ENCODE results near the gene UBE2O.

Gene UBE2O

DNA sequence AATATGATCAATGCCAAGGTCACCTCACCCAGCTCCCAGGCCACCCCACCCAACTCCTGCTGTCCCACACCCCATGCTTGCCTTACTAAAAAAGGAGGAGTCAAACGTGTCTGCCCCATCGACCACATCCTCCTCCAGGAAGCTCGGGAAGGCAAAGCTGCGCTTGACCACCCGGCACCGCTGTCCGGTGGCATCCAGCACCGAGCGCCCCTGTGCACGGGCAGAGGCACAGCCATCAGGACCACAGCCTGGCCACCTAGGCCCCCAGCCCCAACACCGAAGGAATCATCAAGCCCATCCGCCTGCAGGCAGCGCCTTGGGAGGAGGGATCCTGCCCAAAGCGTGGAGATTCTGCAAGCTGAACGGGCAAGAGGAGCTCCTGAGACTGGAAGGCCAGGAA, 24.6 kb upstream of the UBE2O start:
- no peak overlapping the region for H3K27ac ChIP-seq
- no peak overlapping the region for H3K4me3 ChIP-seq
- DNase-seq (ENCODE audit: low spot score): no peak
- TF ChIP-seq, protein P1, sequence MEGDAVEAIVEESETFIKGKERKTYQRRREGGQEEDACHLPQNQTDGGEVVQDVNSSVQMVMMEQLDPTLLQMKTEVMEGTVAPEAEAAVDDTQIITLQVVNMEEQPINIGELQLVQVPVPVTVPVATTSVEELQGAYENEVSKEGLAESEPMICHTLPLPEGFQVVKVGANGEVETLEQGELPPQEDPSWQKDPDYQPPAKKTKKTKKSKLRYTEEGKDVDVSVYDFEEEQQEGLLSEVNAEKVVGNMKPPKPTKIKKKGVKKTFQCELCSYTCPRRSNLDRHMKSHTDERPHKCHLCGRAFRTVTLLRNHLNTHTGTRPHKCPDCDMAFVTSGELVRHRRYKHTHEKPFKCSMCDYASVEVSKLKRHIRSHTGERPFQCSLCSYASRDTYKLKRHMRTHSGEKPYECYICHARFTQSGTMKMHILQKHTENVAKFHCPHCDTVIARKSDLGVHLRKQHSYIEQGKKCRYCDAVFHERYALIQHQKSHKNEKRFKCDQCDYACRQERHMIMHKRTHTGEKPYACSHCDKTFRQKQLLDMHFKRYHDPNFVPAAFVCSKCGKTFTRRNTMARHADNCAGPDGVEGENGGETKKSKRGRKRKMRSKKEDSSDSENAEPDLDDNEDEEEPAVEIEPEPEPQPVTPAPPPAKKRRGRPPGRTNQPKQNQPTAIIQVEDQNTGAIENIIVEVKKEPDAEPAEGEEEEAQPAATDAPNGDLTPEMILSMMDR (IDR thresholded peaks at IDR 0.05): no peak

GRCh38 chr17:76476736-76477135, 23.8 kb upstream of the UBE2O start:
- H3K27ac ChIP-seq: no peak overlapping the region

DNA sequence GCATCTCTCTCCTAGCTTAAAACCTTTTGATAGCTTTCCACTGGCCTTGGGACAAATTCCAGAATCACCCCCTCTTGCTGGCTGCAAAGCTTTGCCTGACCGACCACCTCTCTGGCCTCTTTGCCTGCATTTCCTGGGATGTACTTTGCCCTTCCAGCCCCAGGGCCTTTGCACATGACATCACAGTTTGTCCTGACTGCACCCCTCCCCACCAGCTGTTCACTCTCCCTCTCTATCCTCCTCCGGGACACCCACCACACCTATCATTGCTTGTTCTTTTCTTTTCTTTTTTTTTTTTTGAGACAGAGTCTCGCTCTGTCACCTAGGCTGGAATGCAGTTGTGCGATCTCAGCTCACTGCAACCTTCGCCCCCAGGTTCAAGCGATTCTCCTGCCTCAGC, 22.4 kb upstream of the UBE2O start:
- no peak overlapping the region for H3K4me3 ChIP-seq
- H3K27ac ChIP-seq: no peak overlapping the region
- no peak for DNase-seq (ENCODE audit: low spot score)
- TF ChIP-seq, protein P1 (IDR thresholded peaks at IDR 0.05): no peak

More at GRCh38 chr17:76476736-76477135, 23.8 kb upstream of the UBE2O start:
- H3K4me3 ChIP-seq: no peak overlapping the region
- DNase-seq (ENCODE audit: low spot score): no peak
- TF ChIP-seq, protein P1 (IDR thresholded peaks at IDR 0.05): no peak

DNA sequence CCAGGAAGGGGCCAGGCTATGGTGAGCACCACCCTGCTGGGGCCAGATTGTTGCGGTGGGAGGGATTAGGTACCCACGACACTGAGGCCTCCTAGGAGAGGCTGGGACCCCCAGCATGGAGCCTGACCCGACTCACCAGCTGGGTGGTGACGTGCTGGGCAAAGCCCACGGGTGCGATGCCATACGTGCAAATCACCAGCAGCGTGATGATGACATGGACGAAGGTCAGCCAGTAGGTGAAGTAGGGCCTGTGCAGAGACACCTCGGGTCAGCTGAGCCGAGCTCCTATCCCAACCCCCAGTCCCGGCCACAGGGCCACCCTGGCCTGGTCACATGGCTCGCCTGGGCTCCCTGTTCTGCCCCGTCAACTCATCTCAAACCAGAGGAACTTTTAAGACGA, 21.9 kb upstream of the UBE2O start:
- no peak overlapping the region for H3K27ac ChIP-seq
- no peak for DNase-seq (ENCODE audit: low spot score)
- H3K4me3 ChIP-seq: no peak overlapping the region
- TF ChIP-seq, protein P1 (IDR thresholded peaks at IDR 0.05): no peak

DNA sequence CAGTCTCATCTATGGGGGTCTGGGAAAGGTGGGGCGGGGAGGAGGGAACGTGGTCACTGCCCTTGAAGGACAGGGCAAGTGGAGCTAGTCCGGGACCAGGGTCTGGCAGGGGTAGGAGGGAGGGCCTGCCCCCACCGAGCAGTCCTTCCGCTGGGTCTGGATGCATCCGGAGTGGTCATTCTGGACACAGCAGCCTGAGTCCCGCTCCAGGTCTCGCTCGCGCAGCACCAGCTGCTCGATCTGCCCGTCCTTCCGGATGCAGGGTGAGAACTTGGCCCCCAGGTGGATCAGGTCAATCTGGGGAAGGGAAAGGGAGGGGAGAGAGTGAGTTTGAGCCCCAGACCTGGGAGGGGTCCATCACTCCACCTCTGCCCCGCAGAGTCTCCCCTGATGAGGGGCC, 21.3 kb upstream of the UBE2O start:
- Histone ChIP-seq H3K27ac (no peak overlapping the region), H3K4me3 (no peak overlapping the region)
- TF ChIP-seq, protein P1 (IDR thresholded peaks at IDR 0.05): no peak
- DNase-seq (ENCODE audit: low spot score): no peak

- DNase-seq (ENCODE audit: low spot score): peak; percentile 70
- TF ChIP-seq, protein P1 (IDR thresholded peaks at IDR 0.05): no peak
- no peak overlapping the region for H3K27ac ChIP-seq
- H3K4me3 ChIP-seq: no peak overlapping the region
These were observed 20.6 kb upstream of the UBE2O start for GRCh38 chr17:76473541-76473985.

DNA sequence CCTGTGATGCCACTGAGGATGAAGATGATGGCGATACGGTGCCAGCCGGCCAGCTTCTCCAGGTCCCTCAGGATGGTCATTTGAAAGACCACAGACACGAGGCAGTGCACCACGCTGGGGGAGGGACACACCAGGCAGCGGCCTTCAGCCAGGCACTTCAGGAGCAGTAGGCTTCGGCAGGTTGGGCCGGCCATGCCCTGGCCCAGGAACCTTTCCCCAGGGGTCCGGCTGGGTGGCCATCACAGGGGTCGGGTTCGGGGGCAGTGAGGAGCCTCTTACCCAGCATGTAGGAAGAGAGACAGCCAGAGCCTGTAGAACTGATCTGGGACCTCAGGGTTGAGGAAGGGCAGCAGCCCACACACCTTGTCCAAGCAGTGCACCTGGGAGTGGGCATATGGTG, 19.8 kb upstream of the UBE2O start:
- TF ChIP-seq, protein P1 (IDR thresholded peaks at IDR 0.05): no peak
- no peak overlapping the region for H3K27ac ChIP-seq

More for the DNA sequence above, 19.8 kb upstream of the UBE2O start:
- no peak overlapping the region for H3K4me3 ChIP-seq
- DNase-seq (ENCODE audit: low spot score): no peak
